Mammary epithelial cell (primary cell): ENCODE data around the gene LITAFD.

Experiments used
- EZH2 ChIP-seq: IDR thresholded peaks from 2 replicates; pipeline ENCODE4 v1.6.1; 2012; ENCODE audit warnings: low read length, inconsistent platforms, borderline replicate concordance
- TF ChIP-seq, protein P1 (sequence below), 2 donors: IDR thresholded peaks in 1 of 2; conservative IDR thresholded peaks in 1 of 2; 2 replicates each; pipeline ENCODE4 v1.5.1; 2011 to 2012; ENCODE audit warnings: inconsistent platforms in 2 of 2, low read length in 2 of 2, mild to moderate bottlenecking in 2 of 2, control low read depth in 1 of 2, low read depth in 1 of 2; ENCODE audit not compliant: insufficient read depth in 1 of 2; ENCODE audit errors: extremely low read depth in 1 of 2

DNA sequence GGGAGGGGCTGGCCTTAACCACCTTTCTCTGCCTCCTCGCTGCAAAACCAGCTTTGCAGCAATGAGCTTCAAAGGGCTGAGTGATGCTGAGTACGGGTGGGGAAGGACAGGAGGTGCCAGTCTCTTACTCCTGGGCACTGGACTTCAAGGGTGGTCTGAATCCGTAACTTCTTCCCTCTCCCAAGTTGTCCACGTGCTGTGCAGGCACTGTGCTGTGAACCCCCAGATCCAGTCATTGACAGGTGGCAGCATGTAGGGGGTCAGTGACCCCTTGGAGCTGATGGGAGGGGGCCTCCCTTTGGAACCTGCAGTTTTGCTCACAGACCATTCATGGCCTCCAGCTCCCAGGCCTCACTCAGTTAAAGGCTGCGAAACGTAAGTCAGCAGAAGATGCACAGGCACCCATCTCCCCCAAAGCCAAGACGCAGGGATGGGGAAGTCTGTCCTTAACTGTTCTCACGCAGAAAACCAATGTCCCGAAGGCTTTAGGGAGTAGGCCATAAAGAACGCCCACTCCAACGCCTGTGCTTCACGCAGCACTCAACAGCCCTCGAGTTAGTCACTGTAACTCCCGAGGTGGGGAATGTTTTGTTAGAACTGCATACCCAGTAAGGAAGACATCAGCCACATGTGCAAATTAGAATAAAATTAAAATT, 7.9 kb downstream of the LITAFD start:
- TF ChIP-seq, protein P1, sequence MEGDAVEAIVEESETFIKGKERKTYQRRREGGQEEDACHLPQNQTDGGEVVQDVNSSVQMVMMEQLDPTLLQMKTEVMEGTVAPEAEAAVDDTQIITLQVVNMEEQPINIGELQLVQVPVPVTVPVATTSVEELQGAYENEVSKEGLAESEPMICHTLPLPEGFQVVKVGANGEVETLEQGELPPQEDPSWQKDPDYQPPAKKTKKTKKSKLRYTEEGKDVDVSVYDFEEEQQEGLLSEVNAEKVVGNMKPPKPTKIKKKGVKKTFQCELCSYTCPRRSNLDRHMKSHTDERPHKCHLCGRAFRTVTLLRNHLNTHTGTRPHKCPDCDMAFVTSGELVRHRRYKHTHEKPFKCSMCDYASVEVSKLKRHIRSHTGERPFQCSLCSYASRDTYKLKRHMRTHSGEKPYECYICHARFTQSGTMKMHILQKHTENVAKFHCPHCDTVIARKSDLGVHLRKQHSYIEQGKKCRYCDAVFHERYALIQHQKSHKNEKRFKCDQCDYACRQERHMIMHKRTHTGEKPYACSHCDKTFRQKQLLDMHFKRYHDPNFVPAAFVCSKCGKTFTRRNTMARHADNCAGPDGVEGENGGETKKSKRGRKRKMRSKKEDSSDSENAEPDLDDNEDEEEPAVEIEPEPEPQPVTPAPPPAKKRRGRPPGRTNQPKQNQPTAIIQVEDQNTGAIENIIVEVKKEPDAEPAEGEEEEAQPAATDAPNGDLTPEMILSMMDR (conservative IDR thresholded peaks at IDR 0.05 in 1 of 2, IDR thresholded peaks at IDR 0.05 in 1 of 2; ENCODE audit: extremely low read depth in 1 of 2, insufficient read depth in 1 of 2, low read depth in 1 of 2, low read length in 2 of 2) = no peak
- TF ChIP-seq EZH2 = no peak
